HL-60 (cell line): Measurements from ENCODE around the gene ZNF749.

Experiments
- DNase-seq, 2 experiments: peaks; one replicate each; pipeline ENCODE4 v3.0.0-alpha.2; 2010 to 2020; ENCODE audit warnings: low read depth in 1 of 2, low spot score in 1 of 2
- H3K27ac ChIP-seq: fragments of 250-450 bp; sonication (Bioruptor Pico); replicated peaks from 2 replicates; pipeline ENCODE4 v1.5.1; 2020; ENCODE audit warnings: mild to moderate bottlenecking, moderate library complexity
- H3K27me3 ChIP-seq: fragments of 250-450 bp; sonication (Bioruptor Pico); 2 replicates; pipeline ENCODE4 v1.5.1; 2021; ENCODE audit warnings: mild to moderate bottlenecking, moderate library complexity; ENCODE audit not compliant: insufficient read depth, poor library complexity, severe bottlenecking
- H3K4me3 ChIP-seq: replicated peaks from 2 replicates; pipeline ENCODE4 v1.5.1; 2011; ENCODE audit warnings: mild to moderate bottlenecking, control low read depth, low read length; ENCODE audit not compliant: insufficient read depth
- GABPA ChIP-seq: IDR thresholded peaks from 2 replicates; pipeline ENCODE4 v1.6.1; 2012; ENCODE audit warnings: low read depth
- POLR2AphosphoS5 ChIP-seq: IDR thresholded peaks from 2 replicates; pipeline ENCODE4 v1.6.1; 2012; ENCODE audit warnings: low read depth
- SPI1 ChIP-seq: IDR thresholded peaks from 2 replicates; pipeline ENCODE4 v1.6.1; 2012; ENCODE audit warnings: low read depth, mild to moderate bottlenecking, borderline replicate concordance
- TF ChIP-seq, protein P1 (sequence below): IDR thresholded peaks from 2 replicates; pipeline ENCODE4 v1.6.1; 2012; ENCODE audit warnings: low read depth; ENCODE audit not compliant: insufficient replicate concordance
- TF ChIP-seq, protein P2 (sequence below): IDR thresholded peaks from one replicate; pipeline ENCODE4 v1.5.1; 2011; ENCODE audit warnings: low read length, control low read depth, inconsistent platforms; ENCODE audit not compliant: insufficient read depth

ZNF749 gene

GRCh38 chr19:57452307-57452706 lies 17.2 kb downstream of the ZNF749 start:
- TF ChIP-seq GABPA: no peak
- TF ChIP-seq, protein P1, sequence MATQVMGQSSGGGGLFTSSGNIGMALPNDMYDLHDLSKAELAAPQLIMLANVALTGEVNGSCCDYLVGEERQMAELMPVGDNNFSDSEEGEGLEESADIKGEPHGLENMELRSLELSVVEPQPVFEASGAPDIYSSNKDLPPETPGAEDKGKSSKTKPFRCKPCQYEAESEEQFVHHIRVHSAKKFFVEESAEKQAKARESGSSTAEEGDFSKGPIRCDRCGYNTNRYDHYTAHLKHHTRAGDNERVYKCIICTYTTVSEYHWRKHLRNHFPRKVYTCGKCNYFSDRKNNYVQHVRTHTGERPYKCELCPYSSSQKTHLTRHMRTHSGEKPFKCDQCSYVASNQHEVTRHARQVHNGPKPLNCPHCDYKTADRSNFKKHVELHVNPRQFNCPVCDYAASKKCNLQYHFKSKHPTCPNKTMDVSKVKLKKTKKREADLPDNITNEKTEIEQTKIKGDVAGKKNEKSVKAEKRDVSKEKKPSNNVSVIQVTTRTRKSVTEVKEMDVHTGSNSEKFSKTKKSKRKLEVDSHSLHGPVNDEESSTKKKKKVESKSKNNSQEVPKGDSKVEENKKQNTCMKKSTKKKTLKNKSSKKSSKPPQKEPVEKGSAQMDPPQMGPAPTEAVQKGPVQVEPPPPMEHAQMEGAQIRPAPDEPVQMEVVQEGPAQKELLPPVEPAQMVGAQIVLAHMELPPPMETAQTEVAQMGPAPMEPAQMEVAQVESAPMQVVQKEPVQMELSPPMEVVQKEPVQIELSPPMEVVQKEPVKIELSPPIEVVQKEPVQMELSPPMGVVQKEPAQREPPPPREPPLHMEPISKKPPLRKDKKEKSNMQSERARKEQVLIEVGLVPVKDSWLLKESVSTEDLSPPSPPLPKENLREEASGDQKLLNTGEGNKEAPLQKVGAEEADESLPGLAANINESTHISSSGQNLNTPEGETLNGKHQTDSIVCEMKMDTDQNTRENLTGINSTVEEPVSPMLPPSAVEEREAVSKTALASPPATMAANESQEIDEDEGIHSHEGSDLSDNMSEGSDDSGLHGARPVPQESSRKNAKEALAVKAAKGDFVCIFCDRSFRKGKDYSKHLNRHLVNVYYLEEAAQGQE: no peak
- Histone ChIP-seq H3K27me3 (no peaks in the 10 kb centered on the region), H3K27ac (no peak overlapping the region), H3K4me3 (no peak overlapping the region)
- DNase-seq: no peak

- H3K27me3 ChIP-seq: no peaks in the 10 kb centered on the region
- no peak overlapping the region for H3K27ac ChIP-seq
- peak; percentile 57 to 63 for DNase-seq
- TF ChIP-seq, protein P2, sequence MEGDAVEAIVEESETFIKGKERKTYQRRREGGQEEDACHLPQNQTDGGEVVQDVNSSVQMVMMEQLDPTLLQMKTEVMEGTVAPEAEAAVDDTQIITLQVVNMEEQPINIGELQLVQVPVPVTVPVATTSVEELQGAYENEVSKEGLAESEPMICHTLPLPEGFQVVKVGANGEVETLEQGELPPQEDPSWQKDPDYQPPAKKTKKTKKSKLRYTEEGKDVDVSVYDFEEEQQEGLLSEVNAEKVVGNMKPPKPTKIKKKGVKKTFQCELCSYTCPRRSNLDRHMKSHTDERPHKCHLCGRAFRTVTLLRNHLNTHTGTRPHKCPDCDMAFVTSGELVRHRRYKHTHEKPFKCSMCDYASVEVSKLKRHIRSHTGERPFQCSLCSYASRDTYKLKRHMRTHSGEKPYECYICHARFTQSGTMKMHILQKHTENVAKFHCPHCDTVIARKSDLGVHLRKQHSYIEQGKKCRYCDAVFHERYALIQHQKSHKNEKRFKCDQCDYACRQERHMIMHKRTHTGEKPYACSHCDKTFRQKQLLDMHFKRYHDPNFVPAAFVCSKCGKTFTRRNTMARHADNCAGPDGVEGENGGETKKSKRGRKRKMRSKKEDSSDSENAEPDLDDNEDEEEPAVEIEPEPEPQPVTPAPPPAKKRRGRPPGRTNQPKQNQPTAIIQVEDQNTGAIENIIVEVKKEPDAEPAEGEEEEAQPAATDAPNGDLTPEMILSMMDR: peak; percentile 75
- no peak for TF ChIP-seq GABPA
- no peak overlapping the region for H3K4me3 ChIP-seq
These were observed 30.7 kb downstream of the ZNF749 start for GRCh38 chr19:57465680-57466381.

GRCh38 chr19:57466489-57466888 lies 31.4 kb downstream of the ZNF749 start:
- Histone ChIP-seq H3K27me3 (no peaks in the 10 kb centered on the region), H3K4me3 (no peak overlapping the region), H3K27ac (no peak overlapping the region)
- TF ChIP-seq, protein P1: no peak
- TF ChIP-seq POLR2AphosphoS5: no peak
- no peak for TF ChIP-seq GABPA
- TF ChIP-seq, protein P2: no peak
- no peak for TF ChIP-seq SPI1
- DNase-seq: no peak

GRCh38 chr19:57473646-57474045 lies 38.5 kb downstream of the ZNF749 start:
- H3K27ac ChIP-seq: no peak overlapping the region

More at GRCh38 chr19:57473646-57474045, 38.5 kb downstream of the ZNF749 start:
- H3K4me3 ChIP-seq: no peak overlapping the region
- no peaks in the 10 kb centered on the region for H3K27me3 ChIP-seq
- no peak for DNase-seq
- 0 out of 2 replicates have a peak, but pooled peaks have one; percentile 17 for TF ChIP-seq POLR2AphosphoS5
- TF ChIP-seq, protein P1: no peak
